GM19023 (cell line): ENCODE measurements around the gene PLEKHG3.

Source experiments
- ATAC-seq: cut with Tn5 transposase; IDR thresholded peaks from one replicate; pipeline ENCODE4 v1.9.1; 2021; ENCODE audit warnings: mild to moderate bottlenecking, moderate library complexity; ENCODE audit not compliant: unreplicated experiment

PLEKHG3 gene

DNA sequence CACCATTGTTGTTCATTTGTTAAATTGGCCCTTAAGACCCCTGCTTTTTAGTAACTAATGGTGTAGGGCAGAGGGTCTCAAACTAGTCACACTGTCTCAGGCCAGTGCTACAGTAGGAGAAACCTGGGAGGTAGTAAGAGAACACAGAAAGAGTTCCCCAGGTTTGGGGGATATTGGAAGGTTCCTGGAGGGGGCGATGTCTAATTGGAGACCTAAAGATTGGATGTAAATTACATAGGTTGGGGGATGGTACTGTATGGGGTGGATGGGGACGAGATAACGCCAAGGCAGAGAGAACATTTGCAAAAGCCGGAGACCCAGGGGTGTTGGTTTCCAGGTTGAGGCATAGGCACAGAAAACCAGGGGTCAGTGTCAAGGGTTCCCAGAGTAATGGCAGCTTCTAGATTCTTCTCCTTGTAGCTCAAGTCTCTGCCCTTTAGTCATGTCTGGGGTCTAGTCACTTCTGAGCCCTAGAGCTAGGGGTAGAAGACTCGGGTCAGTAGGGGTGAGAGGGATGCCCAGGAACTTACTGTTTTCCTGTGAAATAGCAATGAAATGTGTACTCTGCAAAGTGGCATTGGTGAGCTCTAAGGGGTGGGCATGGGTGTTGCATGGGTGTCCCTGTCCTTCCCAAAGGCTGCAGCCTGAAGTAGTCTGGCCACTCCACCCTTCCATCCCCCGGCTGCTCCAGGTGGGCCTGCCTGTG, 21.8 kb downstream of the PLEKHG3 start:
- no peak for ATAC-seq

DNA sequence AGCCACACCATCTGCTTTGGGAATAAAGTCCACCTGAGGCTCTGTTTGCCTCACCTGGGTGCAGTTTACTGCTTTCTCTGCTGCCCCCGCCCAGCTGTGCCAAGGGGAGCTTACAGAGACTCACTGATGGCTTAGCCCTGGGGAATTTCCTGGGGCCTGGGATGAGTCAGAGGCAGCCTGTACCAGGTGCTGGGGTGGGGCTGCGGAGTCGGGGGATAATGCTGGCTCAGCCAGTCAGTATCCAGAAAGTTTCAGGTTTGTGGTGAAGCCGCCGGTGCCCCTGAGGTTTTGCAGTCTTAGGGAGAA, 22.3 kb downstream of the PLEKHG3 start:
- peak; percentile 47 for ATAC-seq

DNA sequence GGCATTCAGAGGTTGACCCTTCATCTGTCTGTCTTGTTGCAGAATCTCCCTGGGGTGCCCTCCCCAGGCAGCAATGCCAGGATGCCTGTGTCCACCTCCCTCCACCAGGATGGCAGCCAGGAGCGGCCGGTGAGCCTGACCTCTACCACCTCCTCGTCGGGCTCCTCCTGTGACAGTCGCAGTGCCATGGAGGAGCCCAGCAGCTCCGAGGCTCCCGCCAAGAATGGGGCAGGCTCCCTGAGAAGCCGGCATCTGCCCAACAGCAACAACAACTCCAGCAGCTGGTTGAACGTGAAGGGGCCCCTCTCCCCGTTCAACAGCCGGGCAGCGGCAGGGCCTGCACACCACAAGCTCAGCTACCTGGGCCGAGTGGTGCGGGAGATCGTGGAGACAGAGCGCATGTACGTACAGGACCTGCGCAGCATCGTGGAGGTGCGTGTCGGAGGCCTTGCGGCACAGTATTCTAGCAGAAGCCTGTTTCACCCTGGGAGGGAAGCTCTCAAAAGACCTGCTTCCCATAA, 23.4 kb downstream of the PLEKHG3 start:
- no peak for ATAC-seq

DNA sequence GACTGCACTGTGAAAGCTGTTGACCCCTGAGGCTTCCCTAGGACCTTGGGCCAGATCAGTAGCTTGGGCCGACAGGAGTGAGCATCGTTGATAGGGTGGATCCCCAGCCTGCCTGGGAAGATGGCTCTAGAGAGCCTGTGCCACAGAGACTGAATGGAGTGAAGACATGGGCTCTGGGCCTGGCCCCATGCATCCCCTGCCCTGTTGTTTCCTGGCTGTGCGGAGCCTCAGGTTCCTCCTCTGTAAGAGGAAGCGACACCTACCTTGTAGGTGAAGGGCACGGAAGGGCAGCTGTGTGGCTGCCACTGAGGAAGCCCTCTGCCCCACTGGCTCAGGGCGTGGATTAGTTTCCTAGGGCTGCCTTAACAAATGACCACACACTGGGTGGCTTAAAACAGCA, 23.9 kb downstream of the PLEKHG3 start:
- no peak for ATAC-seq

DNA sequence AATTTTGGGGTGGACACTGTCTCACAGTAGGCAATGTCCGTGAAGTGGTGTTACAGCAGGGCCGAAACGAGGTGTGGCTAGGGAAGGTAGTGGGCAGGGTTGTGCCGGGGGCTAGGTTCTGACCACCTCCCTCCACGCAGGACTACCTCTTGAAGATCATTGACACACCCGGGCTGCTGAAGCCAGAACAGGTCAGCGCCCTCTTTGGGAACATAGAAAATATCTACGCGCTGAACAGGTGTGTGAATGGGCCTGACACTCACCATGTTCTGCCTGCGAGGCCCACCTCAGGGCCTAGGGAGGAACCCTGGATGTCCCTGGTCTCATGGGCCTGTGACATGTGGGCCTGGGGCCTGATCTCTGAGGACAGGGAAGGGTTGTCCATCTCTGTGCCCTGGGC, 24.6 kb downstream of the PLEKHG3 start:
- ATAC-seq = no peak

DNA sequence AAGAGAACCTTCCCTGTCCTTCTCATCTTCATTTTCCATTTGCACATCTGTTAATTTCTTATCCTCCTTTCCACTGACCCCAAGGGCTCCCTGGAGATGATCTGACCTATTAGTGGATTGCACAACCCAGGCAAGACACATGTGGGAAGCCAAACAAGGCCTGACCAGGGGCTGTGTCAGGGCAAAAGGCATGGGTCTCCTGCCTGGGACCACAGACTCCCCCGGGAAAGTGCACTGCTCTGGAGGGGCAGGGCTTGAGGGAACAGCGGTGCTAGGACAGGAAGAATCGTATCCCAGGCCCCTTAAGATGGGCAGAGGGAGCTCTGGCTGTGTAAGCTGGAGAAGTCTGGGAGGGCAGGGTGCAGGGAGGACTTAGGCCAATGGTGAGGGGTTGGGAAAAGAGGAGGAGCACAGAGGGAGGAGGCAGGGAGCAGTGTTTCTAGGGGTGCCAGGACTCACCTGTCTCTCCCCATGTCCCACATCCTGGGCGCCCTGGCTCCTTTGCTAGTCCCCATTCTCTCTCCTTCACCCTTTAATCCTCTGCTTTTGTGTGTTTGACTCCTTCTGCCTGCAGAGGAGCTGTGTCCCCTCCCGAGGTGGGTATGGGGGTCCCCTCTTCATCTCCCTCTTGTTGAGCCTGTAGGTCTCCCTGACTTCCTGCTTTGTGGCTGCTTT, 25.3 kb downstream of the PLEKHG3 start:
- ATAC-seq = no peak

DNA sequence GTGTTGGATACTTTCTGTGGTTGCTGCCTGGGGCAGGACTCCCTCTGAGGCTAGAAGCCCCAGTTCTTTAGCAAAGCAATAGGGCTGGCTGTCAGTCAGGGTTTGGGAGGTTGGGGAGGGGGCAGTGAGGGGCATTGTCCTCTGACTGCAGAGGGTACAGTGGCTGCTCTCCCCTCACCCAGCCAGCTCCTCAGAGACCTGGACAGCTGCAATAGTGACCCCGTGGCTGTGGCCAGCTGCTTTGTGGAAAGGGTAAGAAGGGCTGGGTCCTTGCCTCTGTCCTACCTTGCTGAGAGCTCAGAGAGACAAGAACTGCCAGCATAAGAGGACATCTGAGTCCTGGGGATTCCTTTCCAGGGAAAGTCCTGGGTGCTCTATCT, 25.8 kb downstream of the PLEKHG3 start:
- no peak for ATAC-seq

DNA sequence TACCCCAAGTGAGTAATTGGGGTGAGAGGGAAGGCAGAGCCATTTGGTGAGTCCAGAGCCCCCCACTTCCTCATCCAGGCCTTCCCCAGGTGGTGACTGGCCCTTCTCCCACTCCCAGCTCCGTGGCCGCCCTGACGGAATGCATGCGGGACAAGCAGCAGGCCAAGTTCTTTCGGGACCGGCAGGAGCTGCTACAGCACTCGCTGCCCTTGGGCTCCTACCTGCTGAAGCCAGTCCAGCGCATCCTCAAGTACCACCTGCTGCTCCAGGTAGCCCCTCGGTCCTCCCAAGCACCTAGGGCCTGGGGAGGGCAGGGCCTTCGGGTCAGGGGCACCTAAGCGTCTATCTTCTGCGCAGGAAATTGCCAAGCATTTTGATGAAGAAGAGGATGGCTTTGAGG, 26.5 kb downstream of the PLEKHG3 start:
- no peak for ATAC-seq

DNA sequence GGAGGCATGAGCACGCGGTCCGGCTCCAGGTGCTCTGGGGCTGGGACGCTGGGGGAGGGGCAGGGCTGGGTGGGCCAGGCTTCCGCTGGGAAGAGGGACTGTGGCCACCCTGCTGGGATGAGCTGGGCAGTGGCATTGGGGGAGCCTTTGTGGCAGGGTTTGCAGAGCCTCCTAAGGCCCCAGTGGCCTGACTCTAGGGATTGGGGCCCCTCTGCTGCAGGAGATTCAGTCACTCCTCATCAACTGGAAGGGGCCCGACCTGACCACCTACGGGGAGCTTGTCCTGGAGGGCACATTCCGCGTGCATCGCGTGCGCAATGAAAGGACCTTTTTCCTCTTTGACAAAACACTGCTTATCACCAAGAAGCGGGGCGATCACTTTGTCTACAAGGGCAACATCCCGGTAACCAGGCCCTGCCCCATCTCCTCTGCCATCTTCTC, 26.9 kb downstream of the PLEKHG3 start:
- ATAC-seq = no peak

DNA sequence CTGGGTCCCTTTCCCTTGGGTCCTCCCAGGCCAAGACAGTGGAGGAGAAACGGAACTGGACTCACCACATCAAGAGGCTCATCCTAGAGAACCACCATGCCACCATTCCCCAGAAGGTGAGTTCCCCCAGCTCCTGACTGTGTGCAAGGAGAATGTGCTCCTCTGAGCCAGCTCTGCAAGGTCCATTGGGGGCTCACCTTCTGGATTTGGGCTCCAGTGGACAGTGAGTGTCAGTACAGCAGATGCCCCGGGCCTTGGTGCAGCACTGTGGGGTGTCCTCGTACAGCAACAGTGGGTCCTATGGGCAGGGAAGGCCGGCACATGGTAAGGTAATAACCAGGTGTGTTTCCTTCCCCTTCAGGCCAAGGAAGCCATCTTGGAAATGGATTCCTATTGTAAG, 27.8 kb downstream of the PLEKHG3 start:
- ATAC-seq = no peak

DNA sequence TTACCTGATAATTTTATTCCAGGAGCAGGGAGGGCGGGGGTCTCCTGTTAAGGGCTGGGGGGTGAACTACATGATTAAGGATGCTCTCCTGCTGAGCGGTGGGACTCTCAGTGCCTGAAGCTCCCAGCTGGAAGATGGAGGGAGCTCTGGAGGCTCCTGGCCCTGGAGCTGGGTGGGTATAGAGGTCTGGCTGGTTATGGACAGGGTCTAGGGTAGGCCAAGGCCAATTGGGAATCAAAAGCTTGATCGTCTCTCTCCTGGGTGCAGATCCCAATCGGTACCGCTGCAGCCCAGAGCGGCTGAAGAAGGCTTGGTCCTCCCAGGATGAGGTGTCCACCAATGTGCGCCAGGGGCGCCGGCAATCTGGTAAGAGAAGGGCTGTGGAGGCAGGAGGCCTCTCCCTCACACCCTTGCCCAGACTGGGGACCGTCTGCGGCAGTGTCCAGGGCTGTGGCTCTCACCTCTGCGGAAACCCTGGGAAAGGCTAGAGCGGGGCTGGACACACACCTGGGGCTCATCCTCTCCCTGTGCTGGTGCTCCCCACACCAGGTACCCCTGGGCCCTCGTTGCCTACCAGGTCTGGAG, 28.4 kb downstream of the PLEKHG3 start:
- no peak for ATAC-seq

DNA sequence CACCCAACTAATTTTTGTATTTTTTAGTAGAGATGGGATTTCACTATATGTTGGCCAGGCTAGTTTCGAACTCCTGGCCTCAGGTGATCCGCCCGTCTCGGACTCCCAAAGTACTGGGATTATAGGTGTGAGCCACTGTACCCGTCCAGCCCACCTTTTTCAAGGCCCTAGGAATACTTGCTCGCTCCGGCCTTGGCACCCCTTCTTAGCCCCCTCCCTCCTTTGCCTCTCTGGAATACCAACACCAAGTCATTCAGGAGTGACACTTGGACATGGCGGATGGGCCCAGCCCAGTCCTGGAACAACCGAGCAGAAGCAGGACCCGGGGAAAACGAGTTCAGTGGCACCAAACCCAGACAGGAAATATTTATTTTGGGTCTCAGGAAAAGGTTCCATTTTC, 29.1 kb downstream of the PLEKHG3 start:
- no peak for ATAC-seq

DNA sequence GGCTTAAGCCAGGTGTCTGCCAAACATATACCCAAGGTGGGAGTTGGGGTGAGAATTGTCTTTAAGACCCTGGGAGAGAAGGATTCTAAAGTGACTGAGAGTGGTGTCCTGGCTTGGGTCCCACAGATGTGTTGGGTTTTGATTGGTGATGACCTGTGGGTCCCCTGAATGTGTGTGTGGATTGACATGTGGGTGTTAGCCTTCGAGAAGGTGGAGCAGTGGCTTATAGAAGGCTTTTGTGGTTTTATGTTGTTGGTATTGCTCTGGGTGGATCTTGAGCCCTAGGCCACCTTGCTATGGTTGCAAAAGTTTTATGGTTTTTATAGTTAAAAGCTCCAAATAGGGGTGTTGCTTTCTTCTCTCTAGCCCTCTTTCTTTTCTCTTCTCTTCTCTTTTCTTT, 29.7 kb downstream of the PLEKHG3 start:
- ATAC-seq = no peak

DNA sequence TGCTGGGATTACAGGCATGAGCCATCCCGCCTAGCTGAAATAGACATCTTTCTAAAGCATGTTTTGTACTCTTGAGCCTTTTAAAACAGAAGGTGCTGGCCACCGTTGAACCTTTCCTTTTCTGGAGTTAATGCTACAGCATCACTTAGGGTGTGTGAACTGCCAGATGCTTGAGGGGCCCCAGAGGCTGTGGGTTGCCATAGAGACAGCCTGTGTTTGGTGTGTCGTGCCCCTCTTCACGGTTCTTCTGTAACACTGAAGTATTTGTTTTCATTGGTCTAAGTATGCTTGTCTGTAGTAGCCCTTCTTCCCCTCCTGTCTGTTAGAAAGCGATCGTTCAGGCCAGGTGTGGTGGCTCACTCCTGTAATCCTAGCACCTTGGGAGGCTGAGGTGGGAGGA, 30.8 kb downstream of the PLEKHG3 start:
- ATAC-seq = no peak

DNA sequence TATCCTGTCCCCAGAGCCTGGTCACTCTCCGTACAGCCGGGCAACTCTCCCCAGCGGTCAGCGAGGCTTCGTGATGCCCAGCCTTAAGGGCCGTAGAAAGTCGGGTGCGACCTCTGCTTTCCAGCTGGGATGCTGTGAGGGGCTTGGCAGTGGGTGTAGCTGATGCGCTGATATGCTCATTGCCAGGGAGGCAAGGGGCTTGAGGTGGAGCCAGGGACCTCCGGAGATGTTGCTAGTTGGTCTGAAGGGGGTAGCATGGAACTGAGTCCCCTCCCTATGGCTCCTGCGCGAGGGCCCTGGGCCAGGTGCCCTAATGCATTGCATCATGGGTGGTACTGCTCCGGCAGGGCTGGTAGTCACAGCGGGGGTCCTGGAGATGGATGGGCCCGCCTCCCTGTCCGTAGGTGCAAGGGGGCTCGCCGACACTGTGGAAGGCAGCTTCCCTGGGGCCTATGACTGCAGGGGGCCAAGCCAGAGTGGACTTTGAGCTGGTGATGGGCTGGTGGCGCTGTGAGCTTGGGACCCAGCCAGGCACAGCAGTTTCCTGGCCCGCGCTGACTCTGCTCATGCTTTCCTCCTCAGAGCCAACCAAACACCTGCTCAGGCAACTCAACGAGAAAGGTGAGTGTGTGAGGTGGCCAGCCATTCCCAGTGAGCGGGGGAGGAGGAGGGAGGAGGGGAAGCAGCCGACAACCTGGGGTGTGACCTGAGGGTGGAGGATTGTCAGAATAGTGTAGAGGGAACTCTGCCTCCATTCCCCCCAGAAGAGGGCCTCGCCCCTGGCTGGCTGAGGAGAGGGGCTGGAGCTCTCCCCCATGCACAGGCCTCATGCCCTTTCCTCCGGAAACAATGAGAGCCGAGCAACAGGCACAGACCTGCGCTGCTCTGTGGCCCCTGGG, 32.3 kb downstream of the PLEKHG3 start:
- no peak for ATAC-seq

DNA sequence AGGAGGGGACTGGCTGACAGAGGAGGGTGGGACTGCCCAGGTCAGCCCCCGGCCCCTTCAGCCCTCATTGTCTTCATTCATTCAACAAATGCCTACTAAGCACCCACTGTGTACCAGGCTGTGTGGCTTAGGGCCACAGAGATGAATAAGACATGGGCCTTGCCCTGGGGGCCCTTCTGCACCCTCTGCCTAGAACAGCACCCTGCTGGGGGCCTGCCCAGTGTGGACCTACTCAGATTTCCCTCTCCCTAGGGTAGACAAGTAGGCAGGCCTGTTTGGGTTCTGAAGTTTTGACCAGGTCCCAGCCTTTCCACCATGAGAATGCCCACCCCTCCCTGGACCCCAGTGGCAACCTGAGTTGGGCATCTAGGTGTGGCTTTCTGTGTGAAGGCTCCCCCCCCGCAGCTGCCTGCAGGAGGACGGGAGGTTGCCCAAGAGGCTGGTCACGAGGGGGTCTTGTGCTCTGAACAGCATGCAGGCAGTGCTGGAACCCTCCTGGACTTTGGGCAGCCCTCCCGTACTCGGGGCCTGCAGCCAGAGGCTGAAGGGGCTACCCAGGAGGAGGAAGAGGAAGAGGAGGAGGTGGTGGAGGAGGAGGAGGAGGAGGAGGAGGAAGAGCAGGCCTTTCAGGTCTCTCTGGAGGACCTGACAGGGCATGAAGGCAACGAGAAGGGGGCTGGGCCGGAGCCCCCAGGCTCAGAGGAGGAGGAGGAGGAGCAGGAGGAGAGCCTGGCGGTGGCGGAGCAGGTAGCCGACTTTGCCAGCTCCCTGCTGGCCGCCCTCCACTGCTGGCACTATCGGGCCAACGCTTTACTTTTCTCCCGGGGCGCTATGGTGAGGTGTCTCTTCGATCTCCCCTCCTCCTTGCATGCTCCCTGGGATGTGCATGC, 33.4 kb downstream of the PLEKHG3 start:
- no peak for ATAC-seq

DNA sequence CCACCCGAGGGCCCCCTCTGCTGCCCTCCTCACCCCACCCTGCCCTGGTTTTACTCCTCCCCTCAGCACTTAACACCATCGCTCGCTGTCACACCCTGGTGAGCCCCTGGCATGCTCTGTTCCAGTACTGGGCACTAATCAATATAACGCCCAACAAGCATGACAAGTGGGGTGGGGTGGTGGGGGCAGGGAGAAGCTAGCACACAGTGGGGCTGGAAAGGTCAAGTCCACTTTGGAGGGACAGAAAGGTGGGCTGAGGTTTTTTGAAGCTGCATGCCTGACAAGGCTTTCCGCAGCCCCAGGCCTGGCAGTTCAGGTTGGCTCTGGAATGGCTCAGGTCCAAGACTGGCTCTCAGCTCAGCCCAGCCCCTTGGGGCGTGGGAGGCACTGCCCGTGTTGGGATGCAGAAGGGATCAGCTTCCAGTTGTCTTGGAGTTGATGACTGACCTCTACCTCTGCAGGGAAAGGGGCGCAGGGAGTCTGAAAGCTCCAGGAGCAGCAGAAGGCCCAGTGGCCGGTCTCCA, 34.1 kb downstream of the PLEKHG3 start:
- ATAC-seq = no peak

DNA sequence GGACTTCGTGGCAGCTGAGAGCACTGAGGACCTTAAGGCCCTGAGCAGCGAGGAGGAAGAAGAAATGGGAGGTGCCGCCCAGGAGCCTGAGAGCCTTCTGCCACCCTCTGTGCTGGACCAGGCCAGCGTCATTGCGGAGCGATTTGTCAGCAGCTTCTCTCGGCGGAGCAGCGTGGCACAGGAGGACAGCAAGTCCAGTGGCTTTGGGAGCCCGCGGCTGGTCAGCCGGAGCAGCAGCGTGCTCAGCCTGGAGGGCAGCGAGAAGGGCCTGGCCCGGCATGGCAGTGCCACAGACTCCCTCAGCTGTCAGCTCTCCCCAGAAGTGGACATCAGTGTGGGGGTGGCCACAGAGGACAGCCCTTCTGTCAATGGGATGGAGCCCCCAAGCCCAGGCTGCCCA, 37.0 kb downstream of the PLEKHG3 start:
- ATAC-seq = no peak

DNA sequence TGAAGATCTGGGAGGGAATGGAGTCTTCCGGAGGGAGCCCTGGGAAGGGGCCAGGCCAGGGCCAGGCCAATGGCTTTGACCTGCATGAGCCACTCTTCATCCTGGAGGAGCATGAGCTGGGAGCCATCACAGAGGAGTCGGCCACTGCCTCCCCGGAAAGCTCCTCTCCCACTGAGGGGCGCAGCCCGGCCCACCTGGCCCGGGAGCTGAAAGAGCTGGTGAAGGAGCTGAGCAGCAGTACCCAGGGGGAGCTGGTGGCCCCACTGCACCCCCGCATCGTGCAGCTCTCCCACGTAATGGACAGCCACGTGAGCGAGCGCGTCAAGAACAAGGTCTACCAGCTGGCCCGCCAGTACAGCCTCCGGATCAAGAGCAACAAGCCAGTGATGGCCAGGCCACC, 37.7 kb downstream of the PLEKHG3 start:
- ATAC-seq = no peak

DNA sequence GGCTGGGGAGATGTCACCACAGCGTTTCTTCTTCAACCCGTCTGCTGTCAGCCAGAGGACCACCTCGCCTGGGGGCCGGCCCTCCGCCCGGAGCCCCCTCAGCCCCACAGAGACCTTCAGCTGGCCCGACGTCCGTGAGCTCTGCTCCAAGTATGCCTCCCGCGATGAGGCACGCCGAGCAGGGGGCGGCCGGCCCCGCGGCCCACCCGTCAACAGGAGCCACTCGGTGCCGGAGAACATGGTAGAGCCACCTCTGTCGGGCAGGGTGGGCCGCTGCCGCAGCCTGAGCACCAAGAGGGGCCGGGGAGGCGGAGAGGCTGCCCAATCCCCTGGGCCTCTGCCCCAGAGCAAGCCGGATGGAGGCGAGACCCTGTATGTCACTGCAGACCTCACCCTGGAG, 38.8 kb downstream of the PLEKHG3 start:
- no peak for ATAC-seq
